Stimulated activated CD4-positive, alpha-beta T cell treated with anti-CD3 and anti-CD28 coated beads, Interleukin-15, amount 100 ng/mL, for 24 hours (primary cell): ENCODE measurements around the gene MRPL55.

Experiments
- DNase-seq: peaks from one replicate; pipeline ENCODE4 v3.0.0-alpha.2; 2020

The MRPL55 gene

DNA sequence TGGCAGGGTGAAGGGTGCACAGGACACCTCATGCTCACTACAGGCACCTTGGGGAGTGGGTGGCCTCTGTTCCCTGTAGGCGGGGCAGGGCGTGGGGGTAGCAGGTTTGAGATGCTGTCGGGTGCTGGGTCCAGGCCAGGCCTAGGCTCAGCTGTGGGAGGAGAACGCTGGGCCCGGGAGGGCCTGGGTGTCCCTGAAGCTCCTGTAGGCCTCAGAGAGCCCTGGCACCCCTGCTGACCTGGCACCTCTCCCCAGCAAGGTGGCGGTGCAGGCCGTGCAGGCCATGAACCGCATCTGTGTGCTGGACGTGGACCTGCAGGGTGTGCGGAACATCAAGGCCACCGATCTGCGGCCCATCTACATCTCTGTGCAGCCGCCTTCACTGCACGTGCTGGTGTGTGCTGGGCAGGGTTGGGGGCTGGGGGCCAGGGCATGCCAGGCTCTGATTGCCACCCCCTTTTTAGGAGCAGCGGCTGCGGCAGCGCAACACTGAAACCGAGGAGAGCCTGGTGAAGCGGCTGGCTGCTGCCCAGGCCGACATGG is 38.1 kb upstream of the MRPL55 start:
- DNase-seq: no peak

DNA sequence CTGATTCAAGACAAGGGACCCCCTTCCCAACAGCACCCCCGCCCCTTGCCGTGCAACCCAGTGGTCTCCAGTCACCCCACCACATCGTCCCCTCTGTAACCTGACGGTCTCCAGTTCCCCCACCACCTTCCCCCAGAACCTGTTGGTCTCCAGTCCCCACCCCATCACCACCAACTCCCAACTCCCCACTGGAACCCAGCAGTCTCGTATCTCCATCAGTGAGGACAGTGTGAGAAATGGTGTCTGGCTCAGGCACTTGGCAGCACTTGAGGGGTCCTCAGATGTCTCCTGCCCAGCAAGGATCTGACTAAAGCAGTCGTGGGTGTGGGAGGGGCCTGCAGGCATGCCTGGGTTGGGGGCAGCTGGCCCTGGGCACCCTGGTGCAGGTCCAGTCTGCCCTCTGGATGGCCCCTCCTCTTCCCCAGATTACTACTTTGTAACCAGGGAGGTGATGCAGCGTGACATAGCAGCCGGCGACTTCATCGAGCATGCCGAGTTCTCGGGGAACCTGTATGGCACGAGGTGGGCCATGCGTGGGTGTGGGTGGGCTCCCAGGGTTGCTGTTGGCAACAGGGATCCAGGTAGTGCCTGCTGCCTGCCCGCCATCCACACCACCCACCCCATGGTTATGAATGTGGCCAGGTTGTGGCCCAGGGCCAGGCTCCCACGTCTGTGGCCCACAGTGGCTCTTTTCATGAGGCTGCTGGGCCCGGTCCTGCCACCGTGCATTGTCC is 37.5 kb upstream of the MRPL55 start:
- DNase-seq: no peak

DNA sequence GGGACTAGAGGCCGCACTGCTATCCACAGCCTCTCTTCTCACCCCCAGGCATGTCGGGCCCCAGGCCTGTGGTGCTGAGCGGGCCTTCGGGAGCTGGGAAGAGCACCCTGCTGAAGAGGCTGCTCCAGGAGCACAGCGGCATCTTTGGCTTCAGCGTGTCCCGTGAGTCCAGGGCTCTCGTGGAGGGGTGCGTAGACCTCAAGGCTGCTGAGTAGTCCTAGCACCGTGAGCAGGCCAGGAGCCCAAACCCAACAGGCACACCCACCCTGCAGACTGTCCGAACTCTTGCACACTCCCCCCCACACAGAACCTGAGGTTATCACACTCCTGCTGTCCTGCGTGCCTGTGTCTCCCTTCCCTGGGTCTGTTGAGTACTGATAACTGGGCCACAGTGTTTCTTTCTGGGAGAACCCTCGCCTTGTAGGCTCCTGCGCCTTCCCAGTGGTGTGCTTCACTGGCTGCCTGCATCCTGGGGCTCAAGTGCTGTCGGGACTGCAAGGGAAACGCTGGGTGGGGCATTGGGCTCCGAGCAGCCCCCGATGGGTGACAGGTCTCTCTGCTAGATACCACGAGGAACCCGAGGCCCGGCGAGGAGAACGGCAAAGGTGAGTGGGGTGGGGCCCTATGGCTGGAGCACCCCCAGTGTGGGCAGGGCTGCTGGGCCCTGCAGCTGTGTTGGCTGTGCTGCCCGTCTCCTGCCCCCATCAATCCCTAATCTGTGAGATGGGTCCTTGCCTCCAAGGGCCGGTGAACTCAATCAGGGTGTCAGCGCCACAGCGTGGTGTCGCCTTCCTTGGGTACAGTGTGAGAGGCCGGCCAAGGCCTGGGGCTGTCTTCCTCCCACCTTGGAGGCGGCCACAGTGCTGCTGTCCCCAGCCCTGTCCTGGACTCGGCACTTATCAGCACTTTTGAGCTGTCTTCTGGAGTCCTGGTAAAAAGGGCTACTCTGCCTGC is 36.6 kb upstream of the MRPL55 start:
- no peak for DNase-seq

DNA sequence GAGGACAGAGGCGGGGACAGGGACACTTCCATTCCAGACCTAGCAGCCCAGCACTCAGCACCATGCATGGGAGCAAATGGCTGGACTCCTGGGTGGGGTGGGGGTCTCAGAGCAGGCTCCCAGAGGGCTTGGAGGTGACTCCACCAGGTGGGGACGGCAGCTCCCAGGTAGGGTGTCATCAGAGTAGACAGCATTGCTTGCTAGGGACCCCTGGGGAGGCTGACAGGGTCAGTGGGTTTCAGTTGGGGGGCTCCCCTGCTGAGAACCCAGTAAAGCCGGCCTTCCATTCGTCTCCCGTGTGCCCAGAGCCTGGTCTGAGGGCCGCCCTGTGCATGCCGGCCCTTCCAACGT is 35.9 kb upstream of the MRPL55 start:
- DNase-seq: no peak

DNA sequence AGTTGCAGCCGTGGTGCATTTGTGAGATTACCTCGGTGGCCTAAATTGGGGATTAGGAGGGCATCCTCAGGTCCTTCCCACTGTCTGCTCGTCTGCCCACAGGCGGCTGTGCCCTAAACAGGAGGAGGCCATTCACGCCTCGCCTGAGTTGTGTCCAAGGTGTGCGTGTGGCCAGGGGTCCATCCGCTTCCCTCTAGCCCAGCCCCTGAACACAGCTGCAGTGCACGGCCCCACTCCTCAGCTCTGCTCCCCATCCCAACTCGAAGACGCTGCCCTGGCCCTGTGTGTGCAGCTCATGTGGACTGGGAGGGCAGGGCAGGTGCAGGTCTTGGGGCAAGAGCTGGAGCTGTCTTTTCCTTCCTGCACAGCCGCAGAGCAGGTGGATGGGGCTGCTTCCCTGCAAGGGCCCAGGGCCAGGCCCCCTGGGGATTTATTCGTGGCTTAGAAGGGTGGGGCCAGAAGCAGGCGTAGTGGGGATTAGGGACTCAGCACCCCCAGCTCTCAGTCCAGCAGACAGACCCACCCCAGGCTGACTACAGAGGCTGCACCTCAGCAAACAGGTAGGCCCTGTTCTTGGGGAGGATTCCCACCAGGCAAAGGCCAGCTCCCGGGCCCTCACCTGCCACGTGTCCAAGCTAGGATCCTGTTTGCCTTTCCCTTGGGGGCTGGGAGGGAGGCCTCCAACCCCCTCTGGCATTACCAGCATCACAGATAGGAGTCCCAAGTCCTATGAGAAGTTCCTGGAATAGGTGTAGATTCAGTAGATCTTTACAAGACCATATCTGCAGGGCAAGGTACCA is 35.3 kb upstream of the MRPL55 start:
- DNase-seq: no peak

DNA sequence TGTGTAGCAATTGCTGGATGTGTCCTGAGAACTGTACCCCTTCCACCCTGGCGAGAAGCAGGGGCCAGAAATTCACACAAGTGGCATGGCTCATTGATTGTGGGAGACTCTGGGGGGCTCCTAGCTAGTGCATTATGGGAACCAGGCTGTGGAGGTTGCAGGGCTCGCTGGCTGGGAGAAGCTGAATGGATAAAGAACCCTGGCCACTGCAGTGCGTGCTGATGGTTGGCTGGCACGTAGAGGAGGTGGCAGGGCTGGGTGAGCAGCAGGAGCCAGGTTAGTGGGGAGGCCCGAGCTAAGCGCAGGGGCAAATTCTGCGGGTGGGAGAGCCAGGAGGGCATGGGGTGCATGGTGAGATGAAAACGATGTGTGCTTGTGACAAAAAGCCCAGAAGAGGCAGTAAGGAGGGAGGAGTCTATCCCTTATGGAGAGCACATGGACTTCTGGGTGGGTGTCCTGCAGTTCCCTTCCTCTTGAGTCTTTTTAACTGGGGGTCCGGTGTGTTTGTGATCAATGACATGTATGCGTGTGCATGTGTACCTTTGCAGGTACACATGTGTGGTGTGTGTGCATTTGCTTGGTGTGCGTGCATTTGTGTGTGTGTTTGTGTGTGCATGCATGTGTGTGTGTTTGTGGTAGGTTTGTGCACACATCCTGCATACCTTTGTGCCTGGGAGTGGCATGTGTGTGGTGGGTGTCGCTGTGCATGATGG is 34.5 kb upstream of the MRPL55 start:
- no peak for DNase-seq

DNA sequence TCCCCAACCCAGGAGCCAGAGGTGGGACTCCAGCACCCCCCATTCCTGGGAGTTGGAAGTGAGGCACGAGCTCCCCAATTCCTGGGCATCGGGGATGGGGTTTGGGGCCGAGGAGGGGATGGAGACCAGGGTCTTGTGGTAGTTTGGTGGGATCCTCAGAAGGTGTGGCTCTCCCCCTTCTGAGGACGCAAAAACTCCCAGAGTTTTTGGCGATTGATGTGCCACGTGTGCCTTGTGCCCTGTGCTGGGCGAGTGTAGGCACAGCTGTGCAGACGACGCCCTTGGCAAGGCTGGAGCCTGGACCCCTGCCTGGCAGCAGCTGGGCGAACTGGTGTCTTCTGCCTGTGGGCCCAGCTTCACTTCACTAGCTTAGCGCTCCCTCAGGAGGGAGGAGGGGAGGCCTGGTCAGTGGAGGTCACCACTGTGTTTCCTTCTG is 33.6 kb upstream of the MRPL55 start:
- DNase-seq: no peak

DNA sequence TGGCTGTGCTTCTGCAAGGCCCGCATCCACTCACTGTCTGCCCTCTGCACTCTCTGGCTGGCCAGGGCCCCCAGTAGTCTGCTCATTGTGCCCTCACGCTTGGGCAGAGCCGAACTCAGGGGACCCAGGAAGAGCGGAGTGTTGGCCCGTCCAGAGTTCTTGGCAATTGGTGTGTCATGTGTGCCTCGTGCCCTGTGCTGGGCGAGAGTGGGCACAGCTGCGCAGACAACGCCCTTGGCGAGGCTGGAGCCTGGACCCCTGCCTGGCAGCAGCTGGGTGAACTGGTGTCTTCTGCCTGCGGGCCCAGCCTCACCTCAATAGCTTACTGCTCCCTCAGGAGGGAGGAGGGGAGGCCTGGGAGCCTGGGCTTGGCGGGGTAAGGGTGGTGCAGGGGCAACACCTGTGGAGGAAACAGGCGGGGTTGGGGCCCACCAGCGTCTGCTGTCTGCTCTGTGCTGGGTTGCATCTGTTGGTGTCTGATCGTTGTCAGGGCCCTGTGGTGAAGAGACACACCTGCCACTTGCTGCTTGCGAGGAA is 33.1 kb upstream of the MRPL55 start:
- no peak for DNase-seq

DNA sequence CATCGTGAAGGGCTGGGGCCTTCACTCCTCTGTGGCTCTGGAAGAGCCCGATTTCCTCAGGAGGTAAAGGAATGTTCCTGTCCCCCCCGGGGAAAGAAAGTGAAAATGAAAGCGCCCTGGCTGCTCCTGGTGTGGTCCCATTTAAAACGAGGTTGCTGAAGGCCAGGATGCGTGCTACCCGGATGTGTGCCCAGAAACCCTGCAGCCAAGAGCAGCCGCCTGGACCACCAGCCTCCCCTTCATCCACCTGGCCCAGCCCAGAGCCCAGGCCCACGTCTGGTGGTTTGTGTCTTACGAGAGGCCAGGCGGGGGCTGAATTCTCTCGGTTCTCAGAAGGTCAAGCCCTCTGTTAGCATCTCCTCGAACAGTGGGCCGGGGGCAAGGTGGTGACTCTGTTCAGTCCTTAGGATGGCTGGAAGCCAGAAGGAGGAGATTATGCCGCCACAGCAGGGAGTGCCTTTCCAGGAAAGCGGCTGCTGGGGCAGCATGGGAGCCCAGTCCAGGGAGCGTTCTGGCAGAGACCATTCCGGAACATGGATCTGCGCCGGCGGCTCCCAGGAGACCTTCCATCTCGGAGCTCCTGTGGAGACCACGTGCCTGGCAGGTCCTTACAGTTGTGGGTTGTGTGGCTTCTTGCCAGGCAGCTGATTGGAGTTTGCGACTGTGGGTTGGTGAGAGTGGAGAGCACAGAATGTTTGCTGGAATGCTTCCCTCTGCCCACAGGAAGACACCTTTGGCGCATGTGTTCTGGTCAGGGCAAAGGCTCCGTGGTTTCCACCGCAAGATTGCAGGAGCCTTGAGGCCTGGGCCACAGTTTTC is 32.3 kb upstream of the MRPL55 start:
- DNase-seq: peak; percentile 48

DNA sequence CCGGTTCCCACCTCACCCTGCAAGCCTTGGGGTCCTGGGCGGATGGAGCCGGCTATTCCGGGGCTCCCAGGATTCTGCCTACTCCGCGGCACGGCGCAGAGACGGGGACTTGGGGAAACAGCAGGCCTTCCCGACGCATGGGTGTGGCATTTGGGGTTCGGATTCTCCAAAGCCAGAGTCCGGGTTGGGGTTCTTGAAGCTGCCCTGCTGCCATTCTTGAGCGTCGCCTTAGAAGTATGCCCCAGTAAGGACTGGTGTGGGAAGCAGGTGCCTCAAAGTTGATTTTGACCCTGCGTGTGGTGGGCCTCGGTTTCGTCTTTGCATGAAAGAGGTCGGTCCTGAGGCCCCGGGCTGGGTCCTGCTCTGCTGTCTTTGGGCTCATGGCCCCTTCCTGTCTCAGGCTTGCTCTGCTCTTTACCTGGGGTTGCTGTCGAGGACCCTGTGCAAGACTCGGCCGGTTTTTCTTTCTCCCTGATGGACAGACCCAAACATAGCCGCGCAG is 31.7 kb upstream of the MRPL55 start:
- peak; percentile 35 for DNase-seq

DNA sequence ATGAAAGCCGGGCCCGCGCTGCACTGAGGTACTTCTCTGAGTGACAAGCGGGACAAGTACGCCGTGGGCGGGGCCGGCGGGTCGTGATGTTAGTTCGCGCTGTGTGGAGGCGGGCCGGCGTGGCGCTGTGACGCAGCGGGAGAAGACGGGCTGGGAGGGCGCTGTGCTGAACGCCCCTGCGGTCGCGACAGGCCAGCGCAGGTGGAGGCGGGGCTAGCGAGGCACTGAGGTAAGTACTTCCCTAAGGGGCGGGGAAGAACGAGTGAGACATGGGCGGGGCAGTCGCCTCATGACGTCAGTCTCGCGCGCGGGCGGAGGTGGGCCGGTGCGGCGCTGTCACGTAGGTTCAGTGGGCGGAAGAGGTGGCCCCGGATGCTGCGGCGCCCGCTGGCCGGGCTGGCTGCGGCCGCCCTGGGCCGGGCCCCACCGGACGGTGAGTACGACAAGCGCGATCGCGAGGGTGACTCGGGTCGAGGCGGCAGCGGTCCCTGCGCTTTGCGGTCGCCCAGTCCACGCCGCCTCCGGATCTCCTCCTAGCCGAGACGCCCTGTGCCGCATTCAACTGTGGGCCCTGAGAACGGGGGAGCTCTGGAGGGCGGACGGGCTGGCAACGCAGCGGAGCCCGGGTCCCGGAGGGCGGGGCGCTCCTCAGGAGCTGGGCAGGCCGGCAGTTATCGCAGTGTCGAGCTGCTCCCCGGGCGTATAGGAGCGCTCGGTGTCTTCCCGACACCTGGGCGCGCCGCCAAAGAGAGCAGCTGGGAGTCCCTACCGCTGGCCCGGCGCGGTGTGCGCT is 31.0 kb upstream of the MRPL55 start, which contains the start of gene GUK1:
TSS of gene GUK1 (plus strand) at position 349 of the 793 bp plus-strand sequence. CDS start at position 373, 24 bp downstream.
- DNase-seq: peak; percentile 100

DNA sequence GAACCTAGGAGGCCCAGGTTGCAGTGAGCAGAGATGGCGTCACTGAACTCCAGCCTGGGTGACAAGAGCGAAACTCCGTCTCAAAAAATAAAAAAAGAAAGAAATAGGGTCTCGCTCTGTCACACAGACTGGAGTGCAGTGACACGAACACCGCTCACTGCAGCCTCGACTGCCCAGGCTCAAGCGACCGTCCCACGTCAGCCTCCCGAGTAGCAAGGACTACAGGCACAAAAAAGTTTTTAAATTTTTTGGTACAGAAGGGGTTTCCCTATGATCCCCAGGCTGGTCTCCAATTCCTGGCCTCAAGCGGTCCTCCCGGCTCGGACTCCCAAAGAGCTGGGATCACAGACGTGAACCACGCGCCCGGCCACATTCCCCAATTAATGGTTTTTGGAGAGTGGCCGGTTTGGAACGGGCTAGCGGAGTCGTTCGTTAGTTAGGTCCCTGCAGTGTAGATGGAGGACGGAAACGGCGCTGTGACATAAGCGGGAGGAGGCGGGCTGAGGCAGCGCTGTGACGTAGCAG is 30.4 kb upstream of the MRPL55 start:
- DNase-seq: no peak

DNA sequence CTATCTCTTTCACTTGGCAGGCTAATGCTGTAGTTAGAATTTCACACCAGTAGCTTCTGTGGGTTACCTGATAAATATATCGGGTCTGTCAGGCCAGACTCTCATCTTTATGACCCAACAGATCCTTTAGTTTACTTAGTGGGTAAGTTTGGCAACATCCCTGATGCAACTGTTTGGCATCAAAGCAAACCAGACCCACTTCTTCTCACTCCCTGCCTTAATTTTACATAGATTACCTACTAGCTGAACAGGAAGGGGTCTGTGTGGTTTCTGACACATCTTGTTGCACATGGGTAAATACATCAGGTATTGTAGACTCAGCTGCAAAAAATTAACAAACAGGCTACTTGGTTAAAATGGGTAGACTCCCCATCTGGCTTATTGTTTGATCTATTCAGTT is 27.8 kb upstream of the MRPL55 start:
- DNase-seq: no peak

DNA sequence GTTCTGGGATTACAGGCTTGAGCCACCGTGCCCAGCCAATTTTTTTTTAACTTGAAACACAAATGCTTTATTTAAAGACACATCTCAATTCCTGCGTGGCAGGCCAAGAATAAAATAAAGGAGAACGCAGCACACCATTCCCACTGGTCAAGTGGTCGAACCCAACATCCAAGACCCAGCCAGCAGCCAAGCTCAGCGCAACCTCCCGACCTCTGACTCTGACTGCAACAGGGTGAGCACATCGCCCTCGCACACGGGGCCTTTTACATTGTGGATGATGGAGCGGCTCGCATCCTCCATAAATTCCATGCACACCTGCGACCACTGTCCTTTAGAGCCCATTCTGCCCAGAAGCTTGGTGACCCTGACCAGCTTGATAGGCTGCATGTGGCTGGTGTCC is 25.5 kb upstream of the MRPL55 start:
- no peak for DNase-seq

DNA sequence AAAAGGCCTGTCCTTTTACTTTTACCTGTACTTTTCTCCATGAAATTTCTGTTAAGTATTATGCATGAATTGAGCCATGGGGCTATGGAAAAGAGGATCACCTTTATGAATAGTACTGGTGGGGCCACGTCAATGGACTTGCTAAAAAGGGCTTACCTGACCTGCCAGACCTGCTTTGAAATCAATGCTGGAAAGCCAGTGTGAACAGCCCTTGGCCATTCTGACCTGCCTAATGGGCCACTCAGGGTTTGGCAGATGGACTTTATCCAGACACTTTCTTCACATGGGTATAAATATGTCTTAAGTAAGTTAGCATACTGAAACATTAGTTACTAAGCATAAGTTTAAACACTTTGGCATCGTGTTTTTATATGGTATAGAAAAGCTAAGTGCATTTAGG is 22.7 kb upstream of the MRPL55 start:
- DNase-seq: no peak

DNA sequence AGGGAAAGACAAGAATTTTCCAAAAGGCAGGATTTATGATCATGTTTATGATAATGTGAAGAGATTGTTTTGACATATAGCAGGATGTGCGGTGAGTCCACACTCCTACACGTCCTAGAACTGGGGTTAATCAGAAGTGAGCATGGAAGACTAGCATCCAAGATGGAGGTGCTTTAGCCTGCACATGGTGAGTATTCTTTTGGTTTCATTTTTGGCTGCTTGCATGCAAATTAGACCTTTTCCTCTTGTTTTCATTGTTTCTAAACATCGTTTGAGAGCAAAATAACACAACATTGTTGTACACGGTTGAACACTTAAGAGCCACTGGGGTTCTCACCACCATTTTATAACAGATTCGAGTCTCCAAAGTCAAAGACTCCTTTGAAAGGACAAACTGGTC is 16.1 kb upstream of the MRPL55 start:
- DNase-seq: no peak

DNA sequence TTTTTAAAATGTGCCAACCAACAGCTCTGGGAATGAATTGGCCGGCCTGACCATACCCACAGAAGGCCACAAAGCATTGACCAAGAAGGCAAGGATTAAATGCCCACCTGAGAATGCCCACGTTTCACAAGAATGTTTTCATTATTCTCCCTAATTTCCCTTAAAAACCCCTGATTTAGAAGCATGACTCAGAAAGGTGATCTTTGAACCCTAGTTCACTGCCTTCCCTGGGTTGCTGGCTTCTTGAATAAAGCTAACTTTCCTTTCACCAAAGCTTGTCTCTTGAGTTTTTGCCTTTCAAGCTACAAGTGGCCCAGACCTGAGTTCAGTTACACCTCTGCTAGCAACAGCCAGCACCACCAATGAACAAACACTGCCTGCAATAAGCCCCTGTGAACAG is 14.4 kb upstream of the MRPL55 start:
- no peak for DNase-seq

DNA sequence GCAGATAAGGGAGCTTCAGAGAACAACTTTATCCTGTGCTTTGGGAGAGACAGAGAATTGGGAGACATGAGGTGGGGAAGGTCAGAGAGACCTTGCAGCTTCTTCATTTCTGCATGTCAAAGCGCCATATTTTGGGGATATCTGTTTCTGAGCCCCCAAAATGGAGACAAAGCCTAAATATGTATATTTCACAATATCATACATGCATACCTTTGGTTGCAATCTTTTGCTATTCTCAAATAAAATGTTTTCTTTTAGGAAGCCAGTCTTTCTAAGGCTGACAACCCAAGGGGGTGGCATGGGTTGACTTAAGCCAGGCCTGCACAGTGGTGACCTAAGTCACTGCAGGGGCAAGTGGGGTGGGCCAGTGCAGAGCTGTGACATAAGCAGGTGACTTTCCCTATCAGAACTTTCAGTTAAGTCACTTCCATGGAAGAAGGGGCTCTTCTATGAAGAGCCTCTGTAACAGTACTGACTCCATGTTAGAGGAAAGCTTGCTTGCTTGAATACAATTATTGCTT is 13.9 kb upstream of the MRPL55 start:
- no peak for DNase-seq

DNA sequence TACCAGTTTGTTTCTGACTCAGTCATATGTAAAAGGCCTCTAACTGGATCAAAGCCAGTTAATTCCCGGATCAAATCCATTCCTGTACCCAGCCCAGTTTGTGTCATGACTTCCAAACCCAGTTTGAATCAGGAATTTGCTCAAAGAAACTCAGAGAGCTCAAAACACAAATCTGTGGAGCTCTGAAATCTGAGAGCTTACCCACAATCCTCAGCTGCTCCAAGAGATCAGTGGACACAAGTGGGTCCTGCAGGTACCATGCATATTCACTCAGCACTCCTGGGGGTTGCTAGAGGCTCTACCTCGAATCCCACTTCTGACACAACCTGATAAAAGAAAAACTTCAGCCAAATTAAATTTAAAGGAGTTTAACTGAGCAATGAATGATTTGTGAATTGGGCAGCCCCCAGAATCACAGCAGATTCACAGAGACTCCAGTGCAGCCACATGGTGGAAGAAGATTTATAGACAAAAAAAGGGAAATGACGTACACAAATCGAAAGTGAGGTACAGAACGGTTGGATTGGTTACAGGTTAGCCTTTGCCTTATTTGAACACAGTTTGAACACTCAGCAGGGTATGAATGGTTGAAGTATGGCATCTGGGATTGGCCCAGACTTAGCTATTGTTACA is 11.9 kb upstream of the MRPL55 start:
- DNase-seq: no peak
